Measurements from ENCODE around the gene ADNP2.

GRCh38 chr18:80140455-80140985 lies 31.5 kb downstream of the ADNP2 start:
- TF ChIP-seq CTCF (conservative IDR thresholded peaks at IDR 0.05; ENCODE audit: low read depth in 2 of 2) (no peak), POLR2AphosphoS5 (IDR thresholded peaks at IDR 0.05; ENCODE audit: low read depth) (no peak), EZH2phosphoT487 (IDR thresholded peaks at IDR 0.05; ENCODE audit: unreplicated experiment) (no peak), ZNF114 (CRISPR knock-in tag; IDR thresholded peaks at IDR 0.05) (no peak), EZH2 (IDR thresholded peaks at IDR 0.05; ENCODE audit: low read depth, unreplicated experiment) (no peak), CREB1 (CRISPR knock-in tag; IDR thresholded peaks at IDR 0.05; ENCODE audit: low read depth) (no peak), NANOG (IDR thresholded peaks at IDR 0.05; ENCODE audit: borderline replicate concordance) (no peak), REST (IDR thresholded peaks at IDR 0.05; ENCODE audit: unreplicated experiment) (no peak), JUNB (IDR thresholded peaks at IDR 0.05; ENCODE audit: unreplicated experiment) (no peak), ZNF331 (CRISPR knock-in tag; IDR thresholded peaks at IDR 0.05; ENCODE audit: low read depth) (no peak), STAT1 (IDR thresholded peaks at IDR 0.05; ENCODE audit: unreplicated experiment) (no peak)

All from GM23338 (cell line).